ENCODE measurements around the gene DPP6. TPM values are rescaled to one million over a fixed set of nuclear protein-coding genes. Genes with fewer than 3 reads are reported as not detected.

The DPP6 gene
- total and polyA plus RNA-seq, 2 of the 8 experiments (the other 6 are each of a cell fraction or from before 2014, with no cell fraction given), result 4.7 to 6.8 TPM

GRCh38 chr7:154489897-154490296 is 437.7 kb downstream of the DPP6 start (continued):
- TF ChIP-seq YY1 (IDR thresholded peaks at IDR 0.05; ENCODE audit: low read depth, low read length) (no peak), CTBP2 (IDR thresholded peaks at IDR 0.05; ENCODE audit: borderline replicate concordance, insufficient read depth, insufficient read length, low read length) (no peak)
